GM23248 (cell line): ENCODE measurements around the gene CRYBG1.

Experiments used
- EZH2 ChIP-seq: fragments of 200-600 bp; sonication (generic); IDR thresholded peaks from 2 replicates; pipeline ENCODE4 v1.6.1; 2018; ENCODE audit warnings: antibody characterized with exemption, mild to moderate bottlenecking; ENCODE audit not compliant: insufficient read depth, poor library complexity, severe bottlenecking
- EZH2phosphoT487 ChIP-seq: fragments of 200-600 bp; sonication (generic); IDR thresholded peaks from 2 replicates; pipeline ENCODE4 v1.6.1; 2018; ENCODE audit warnings: antibody characterized with exemption, moderate library complexity, mild to moderate bottlenecking, low read depth; ENCODE audit not compliant: insufficient read depth

- TF ChIP-seq EZH2 (no peak), EZH2phosphoT487 (no peak)
Observed at GRCh38 chr6:106536851-106537250, 176.3 kb downstream of the CRYBG1 start.
